K562 (cell line): ENCODE measurements around the gene HSPB2. TPM values are rescaled to one million over a fixed set of nuclear protein-coding genes. Genes with fewer than 3 reads are reported as not detected.

ENCODE experiments used
- ILK ChIP-seq: fragments of 450-650 bp; IDR thresholded peaks from 2 replicates; pipeline ENCODE4 v1.6.1; 2016; ENCODE audit warnings: missing genetic modification characterization, low read depth, mild to moderate bottlenecking, missing compliant biosample characterization, moderate library complexity, borderline replicate concordance
- NCOA1 ChIP-seq: fragments of 450-650 bp; IDR thresholded peaks from 2 replicates; pipeline ENCODE4 v1.6.1; 2016; ENCODE audit warnings: low read depth
- POLR2AphosphoS5 ChIP-seq: IDR thresholded peaks from 2 replicates; pipeline ENCODE4 v1.6.1; 2011; ENCODE audit warnings: mild to moderate bottlenecking, low read depth, low read length, moderate library complexity; ENCODE audit not compliant: control insufficient read depth, insufficient read depth
- ZNF174 ChIP-seq: fragments of 250-450 bp; sonication (Bioruptor Pico); IDR thresholded peaks from 2 replicates; pipeline ENCODE4 v1.4.0; 2020; ENCODE audit warnings: mild to moderate bottlenecking
- ZNF431 ChIP-seq: sonication (generic); formaldehyde crosslinking; IDR thresholded peaks from 2 replicates; pipeline ENCODE4 v1.8.0; 2022; ENCODE audit warnings: mild to moderate bottlenecking, missing genetic modification reagents
- polyA plus RNA-seq, 8 experiments: library from polyadenylated mRNA; depleted of rRNA in 4 of 8; stranded (reverse) in 5 of 8; unstranded in 3 of 8; fragments of >200 nt; fragmentation: Nextera tagmentation in 2 of 8; fragmentation: Illumina TruSeq in 1 of 8; extraction: Ambion mirVana in 2 of 8; extraction: Trizol in 1 of 8; gene quantifications; 2 replicates each; pipeline versions ENCODE4 v1.2.1 to v1.2.3, GENCODE V29; 2011 to 2014; ENCODE audit warnings: inconsistent platforms in 1 of 8, missing spikeins in 1 of 8
- total RNA-seq, 7 experiments: library from RNA; depleted of rRNA in 6 of 7; stranded (reverse); fragments of >200 nt in 6 of 7; fragmentation: Illumina TruSeq in 2 of 7; extraction: Trizol in 2 of 7; gene quantifications; 2 replicates each; pipeline versions ENCODE4 v1.2.1 to v1.2.3, GENCODE V29; 2011 to 2021; ENCODE audit warnings: low replicate concordance in 1 of 7
- TF ChIP-seq, protein P1 (sequence below), 2 experiments: fragments of 450-650 bp; IDR thresholded peaks; 2 replicates each; pipeline ENCODE4 v1.6.1; 2016
- TF ChIP-seq, protein P2 (sequence below): fragments of 450-650 bp; IDR thresholded peaks from 2 replicates; pipeline ENCODE4 v1.6.1; 2016; ENCODE audit warnings: antibody characterized with exemption
- TF ChIP-seq, protein P3 (sequence below): fragments of 250-450 bp; sonication (Bioruptor Pico); IDR thresholded peaks from 2 replicates; pipeline ENCODE4 v1.5.1; 2021; ENCODE audit warnings: mild to moderate bottlenecking
- TF ChIP-seq, protein P4 (sequence below), 2 experiments: fragments of 450-650 bp in 1 of 2; sonication (generic) in 1 of 2; formaldehyde crosslinking in 1 of 2; IDR thresholded peaks; 2 replicates each; pipeline versions ENCODE4 v1.7.1 to v1.9.0; 2016 to 2022; ENCODE audit warnings: inconsistent platforms in 1 of 2, mild to moderate bottlenecking in 1 of 2, missing genetic modification reagents in 1 of 2

Gene HSPB2
- total and polyA plus RNA-seq, 9 of the 15 experiments (the other 6 are each of a cell fraction or from before 2014, with no cell fraction given) = 0.06 to 0.35 (median 0.11) TPM; not detected in 5

DNA sequence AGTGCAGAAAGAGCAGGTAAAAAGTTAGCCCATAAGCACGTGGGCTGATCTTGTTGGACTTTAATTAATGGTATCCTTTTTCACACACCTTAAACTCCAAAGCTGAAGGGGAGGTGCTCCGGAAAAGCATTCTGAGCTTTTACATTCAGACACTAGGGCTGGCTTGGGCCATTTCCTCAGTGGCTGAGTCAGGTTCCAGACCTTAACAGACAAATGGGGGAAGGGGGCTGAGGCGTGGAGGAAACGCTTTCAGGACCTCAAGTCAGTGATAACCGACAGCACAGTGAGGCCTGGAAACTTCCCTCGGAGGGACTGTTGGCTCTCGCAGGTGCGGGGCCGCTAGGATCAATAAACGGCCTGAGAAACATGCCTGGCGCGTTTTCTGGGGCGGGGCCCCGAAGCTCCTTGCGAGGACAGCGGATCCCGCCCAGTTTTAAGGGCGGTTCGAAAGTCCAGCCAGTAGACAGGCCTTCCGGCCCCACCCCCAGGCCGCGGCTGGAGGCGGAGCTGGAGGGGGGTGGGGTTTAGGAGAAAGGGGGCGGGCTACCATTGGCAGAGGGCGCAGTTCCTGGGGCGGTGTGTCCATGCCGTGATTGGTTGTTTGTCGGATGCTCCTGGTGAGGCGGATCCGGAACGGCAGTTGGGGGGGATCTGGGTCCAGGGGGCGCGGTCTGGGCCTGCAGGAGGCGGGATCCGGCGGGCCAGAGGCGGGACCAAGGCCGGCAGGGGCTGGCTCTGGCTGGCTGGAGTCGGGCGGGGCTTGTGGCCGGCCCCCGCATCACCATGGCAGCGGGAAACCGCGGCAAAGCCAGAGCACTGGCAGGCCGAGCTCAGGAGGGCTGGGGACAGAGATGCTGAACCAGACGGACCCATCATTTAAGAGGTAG is 14.2 kb downstream of the HSPB2 start (continued):
- TF ChIP-seq, protein P1, sequence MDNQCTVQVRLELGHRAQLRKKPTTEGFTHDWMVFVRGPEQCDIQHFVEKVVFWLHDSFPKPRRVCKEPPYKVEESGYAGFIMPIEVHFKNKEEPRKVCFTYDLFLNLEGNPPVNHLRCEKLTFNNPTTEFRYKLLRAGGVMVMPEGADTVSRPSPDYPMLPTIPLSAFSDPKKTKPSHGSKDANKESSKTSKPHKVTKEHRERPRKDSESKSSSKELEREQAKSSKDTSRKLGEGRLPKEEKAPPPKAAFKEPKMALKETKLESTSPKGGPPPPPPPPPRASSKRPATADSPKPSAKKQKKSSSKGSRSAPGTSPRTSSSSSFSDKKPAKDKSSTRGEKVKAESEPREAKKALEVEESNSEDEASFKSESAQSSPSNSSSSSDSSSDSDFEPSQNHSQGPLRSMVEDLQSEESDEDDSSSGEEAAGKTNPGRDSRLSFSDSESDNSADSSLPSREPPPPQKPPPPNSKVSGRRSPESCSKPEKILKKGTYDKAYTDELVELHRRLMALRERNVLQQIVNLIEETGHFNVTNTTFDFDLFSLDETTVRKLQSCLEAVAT (IDR thresholded peaks at IDR 0.05) = no peak; a peak in 1 of 4 replicates
- TF ChIP-seq, protein P2, sequence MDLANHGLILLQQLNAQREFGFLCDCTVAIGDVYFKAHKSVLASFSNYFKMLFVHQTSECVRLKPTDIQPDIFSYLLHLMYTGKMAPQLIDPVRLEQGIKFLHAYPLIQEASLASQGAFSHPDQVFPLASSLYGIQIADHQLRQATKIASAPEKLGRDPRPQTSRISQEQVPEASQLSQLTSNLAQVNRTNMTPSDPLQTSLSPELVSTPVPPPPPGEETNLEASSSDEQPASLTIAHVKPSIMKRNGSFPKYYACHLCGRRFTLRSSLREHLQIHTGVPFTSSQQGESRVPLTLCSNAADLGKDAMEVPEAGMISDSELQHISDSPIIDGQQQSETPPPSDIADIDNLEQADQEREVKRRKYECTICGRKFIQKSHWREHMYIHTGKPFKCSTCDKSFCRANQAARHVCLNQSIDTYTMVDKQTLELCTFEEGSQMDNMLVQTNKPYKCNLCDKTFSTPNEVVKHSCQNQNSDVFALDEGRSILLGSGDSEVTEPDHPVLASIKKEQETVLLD = no peak
- TF ChIP-seq ILK (no peak), POLR2AphosphoS5 (peak; percentile 82), NCOA1 (peak; percentile 13; the same call in 1 of the 2 replicates), ZNF431 (no peak), ZNF174 (CRISPR knock-in tag) (no peak)
- TF ChIP-seq, protein P3, sequence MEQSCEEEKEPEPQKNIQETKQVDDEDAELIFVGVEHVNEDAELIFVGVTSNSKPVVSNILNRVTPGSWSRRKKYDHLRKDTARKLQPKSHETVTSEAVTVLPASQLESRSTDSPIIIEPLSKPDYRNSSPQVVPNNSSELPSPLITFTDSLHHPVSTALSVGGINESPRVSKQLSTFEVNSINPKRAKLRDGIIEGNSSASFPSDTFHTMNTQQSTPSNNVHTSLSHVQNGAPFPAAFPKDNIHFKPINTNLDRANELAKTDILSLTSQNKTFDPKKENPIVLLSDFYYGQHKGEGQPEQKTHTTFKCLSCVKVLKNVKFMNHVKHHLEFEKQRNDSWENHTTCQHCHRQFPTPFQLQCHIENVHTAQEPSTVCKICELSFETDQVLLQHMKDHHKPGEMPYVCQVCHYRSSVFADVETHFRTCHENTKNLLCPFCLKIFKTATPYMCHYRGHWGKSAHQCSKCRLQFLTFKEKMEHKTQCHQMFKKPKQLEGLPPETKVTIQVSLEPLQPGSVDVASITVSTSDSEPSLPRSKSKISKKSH (CRISPR knock-in tag) = no peak
- TF ChIP-seq, protein P4, sequence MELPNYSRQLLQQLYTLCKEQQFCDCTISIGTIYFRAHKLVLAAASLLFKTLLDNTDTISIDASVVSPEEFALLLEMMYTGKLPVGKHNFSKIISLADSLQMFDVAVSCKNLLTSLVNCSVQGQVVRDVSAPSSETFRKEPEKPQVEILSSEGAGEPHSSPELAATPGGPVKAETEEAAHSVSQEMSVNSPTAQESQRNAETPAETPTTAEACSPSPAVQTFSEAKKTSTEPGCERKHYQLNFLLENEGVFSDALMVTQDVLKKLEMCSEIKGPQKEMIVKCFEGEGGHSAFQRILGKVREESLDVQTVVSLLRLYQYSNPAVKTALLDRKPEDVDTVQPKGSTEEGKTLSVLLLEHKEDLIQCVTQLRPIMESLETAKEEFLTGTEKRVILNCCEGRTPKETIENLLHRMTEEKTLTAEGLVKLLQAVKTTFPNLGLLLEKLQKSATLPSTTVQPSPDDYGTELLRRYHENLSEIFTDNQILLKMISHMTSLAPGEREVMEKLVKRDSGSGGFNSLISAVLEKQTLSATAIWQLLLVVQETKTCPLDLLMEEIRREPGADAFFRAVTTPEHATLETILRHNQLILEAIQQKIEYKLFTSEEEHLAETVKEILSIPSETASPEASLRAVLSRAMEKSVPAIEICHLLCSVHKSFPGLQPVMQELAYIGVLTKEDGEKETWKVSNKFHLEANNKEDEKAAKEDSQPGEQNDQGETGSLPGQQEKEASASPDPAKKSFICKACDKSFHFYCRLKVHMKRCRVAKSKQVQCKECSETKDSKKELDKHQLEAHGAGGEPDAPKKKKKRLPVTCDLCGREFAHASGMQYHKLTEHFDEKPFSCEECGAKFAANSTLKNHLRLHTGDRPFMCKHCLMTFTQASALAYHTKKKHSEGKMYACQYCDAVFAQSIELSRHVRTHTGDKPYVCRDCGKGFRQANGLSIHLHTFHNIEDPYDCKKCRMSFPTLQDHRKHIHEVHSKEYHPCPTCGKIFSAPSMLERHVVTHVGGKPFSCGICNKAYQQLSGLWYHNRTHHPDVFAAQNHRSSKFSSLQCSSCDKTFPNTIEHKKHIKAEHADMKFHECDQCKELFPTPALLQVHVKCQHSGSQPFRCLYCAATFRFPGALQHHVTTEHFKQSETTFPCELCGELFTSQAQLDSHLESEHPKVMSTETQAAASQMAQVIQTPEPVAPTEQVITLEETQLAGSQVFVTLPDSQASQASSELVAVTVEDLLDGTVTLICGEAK (IDR thresholded peaks at IDR 0.05) = no peak; the same call in 1 of the 2 replicates
- TF ChIP-seq, protein P4 (CRISPR knock-in tag; IDR thresholded peaks at IDR 0.05) = no peak
